ENCODE data around the gene EPS15. TPM values are rescaled to one million over a fixed set of nuclear protein-coding genes. Genes with fewer than 3 reads are reported as not detected.

The EPS15 gene
- total and polyA plus RNA-seq, 2 of the 8 experiments (the other 6 are each of a cell fraction or from before 2014, with no cell fraction given): 15.9 to 57.2 TPM

DNA sequence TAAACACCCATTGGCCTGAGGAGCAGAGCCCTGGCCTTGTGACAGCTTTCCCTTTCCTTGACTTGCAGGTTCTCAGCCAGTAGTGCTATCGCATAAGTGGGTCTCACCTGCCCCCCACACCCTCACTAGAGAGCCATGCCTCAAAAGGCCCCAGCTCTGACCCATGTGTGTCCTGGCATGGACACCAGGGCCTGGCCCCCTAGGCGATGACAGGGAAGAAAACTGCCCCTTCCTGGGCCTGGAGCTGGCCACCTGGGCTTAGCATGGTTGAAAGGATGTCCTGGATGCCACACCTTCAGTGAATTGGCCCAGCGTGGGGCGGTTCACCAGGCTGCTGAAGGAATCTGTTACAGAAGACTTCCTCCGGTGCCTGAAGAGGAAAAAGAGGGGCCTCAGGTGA lies 207.2 kb downstream of the EPS15 start:
- ChIA-PET CTCF (ENCODE audit: partially characterized antibody) (interaction anchor here (0.6 to 2.0 kb wide), 10 partner anchors 8 to 254 kb away, joined by 3 to 8 read pairs (median 4); no protein-coding TSS in a partner anchor), POLR2A (ENCODE audit: partially characterized antibody) (interaction anchor here (1.9 kb wide), 1 partner anchor 17 kb away, joined by 6 read pairs; no protein-coding TSS in a partner anchor)
- no peaks in the 10 kb centered on the region for H3K27me3 ChIP-seq (replicated peaks in 1 of 4; ENCODE audit: control insufficient read depth in 3 of 4, extremely low read depth in 1 of 4, insufficient read depth in 3 of 4, low read length in 3 of 4)
- H4K91ac ChIP-seq (replicated peaks; ENCODE audit: insufficient read length, low read length): no peak overlapping the region
- H3K4me1 ChIP-seq (replicated peaks in 1 of 4; ENCODE audit: control insufficient read depth in 3 of 4, insufficient read depth in 4 of 4, low read length in 3 of 4): peaks cover 0 to 5% (median 0%) of the 10 kb centered on the region in 4 experiments; a peak in 4 of 7 replicates
- H3K9ac ChIP-seq (replicated peaks in 1 of 4; ENCODE audit: extremely low read depth in 1 of 4, low read depth in 3 of 4, low read length in 3 of 4): no peak overlapping the region
- no peak overlapping the region for H2BK120ac ChIP-seq (replicated peaks; ENCODE audit: low read depth, low read length)
- H3K36me3 ChIP-seq (ENCODE audit: control insufficient read depth in 2 of 4, insufficient read depth in 4 of 4, low read length in 3 of 4): no peaks in the 10 kb centered on the region
- H4K8ac ChIP-seq (ENCODE audit: extremely low read depth, insufficient read depth, low read length): no peak overlapping the region
- H2AK5ac ChIP-seq (ENCODE audit: low read depth, low read length): no peak overlapping the region
- no peaks in the 10 kb centered on the region for H3K79me1 ChIP-seq (ENCODE audit: low read depth, low read length)
- no peak for DNase-seq (ENCODE audit: low read depth in 1 of 2, low spot score in 2 of 2)
- 95% methylated on average over 5 of the region's 5 CpGs; no CpG with 5 or more reads in 1 of the 2 experiments for WGBS, 2 experiments (ENCODE audit: extremely low coverage in 1 of 2, insufficient coverage in 1 of 2, insufficient read length in 1 of 2, insufficient replicate concordance in 2 of 2, low coverage in 1 of 2, low lambda C conversion rate in 2 of 2, missing lambda C conversion rate in 1 of 2)
- no peak overlapping the region for H3K14ac ChIP-seq (ENCODE audit: insufficient read length)
- H3K9me3 ChIP-seq (ENCODE audit: insufficient read depth in 2 of 2, low read depth in 1 of 2, low read length in 1 of 2): no peaks in the 10 kb centered on the region
- no peak overlapping the region for H3K18ac ChIP-seq (ENCODE audit: extremely low read depth, low read length)
- no peak for FAIRE-seq
- H3K79me2 ChIP-seq (ENCODE audit: control insufficient read depth in 1 of 2, insufficient read depth in 2 of 2, low read length in 2 of 2): no peaks in the 10 kb centered on the region
- no peak overlapping the region for H2BK5ac ChIP-seq (ENCODE audit: low read depth, low read length)
- H4K5ac ChIP-seq (ENCODE audit: insufficient read length, low read depth, low read length): no peak overlapping the region
- no peak overlapping the region for H2BK20ac ChIP-seq (ENCODE audit: low read length)
- no peaks in the 10 kb centered on the region for H4K20me1 ChIP-seq (replicated peaks in 1 of 2; ENCODE audit: control insufficient read depth in 1 of 2, insufficient read depth in 2 of 2, low read length in 2 of 2)
- no peaks in the 10 kb centered on the region for H3K23me2 ChIP-seq (ENCODE audit: low read depth, low read length)
- H3K4me2 ChIP-seq (ENCODE audit: insufficient read depth in 1 of 2, low read depth in 2 of 2, low read length in 2 of 2): no peak overlapping the region
- no peak overlapping the region for H2AFZ ChIP-seq (ENCODE audit: low read length)
- no peak overlapping the region for H2BK15ac ChIP-seq (ENCODE audit: low read length)
- no peak overlapping the region for H3K4me3 ChIP-seq (ENCODE audit: extremely low read depth in 1 of 4, insufficient read depth in 2 of 4, low read depth in 3 of 4, low read length in 4 of 4)
- H3K4ac ChIP-seq (replicated peaks; ENCODE audit: insufficient read length, low read depth, low read length): no peak overlapping the region
- H3K27ac ChIP-seq (ENCODE audit: low read depth, low read length): no peak overlapping the region
- no peak overlapping the region for H3K23ac ChIP-seq (ENCODE audit: insufficient read length)
- H3K56ac ChIP-seq (replicated peaks; ENCODE audit: insufficient read length, low read depth, low read length): no peak overlapping the region
- no peak overlapping the region for H2BK12ac ChIP-seq (ENCODE audit: low read depth, low read length)
- TF ChIP-seq SRF (IDR thresholded peaks at IDR 0.05; ENCODE audit: low read depth, low read length) (no peak), GTF2F1 (IDR thresholded peaks at IDR 0.05; ENCODE audit: borderline replicate concordance, low read depth, low read length) (no peak), FOSL1 (IDR thresholded peaks at IDR 0.05; ENCODE audit: insufficient read depth, low read depth, low read length) (no peak), EP300 (IDR thresholded peaks at IDR 0.05; ENCODE audit: borderline replicate concordance in 1 of 2, low read depth in 2 of 2, low read length in 2 of 2) (no peak), NANOG (IDR thresholded peaks at IDR 0.05; ENCODE audit: insufficient read depth, low read depth, low read length, poor library complexity, severe bottlenecking) (no peak), KDM1A (IDR thresholded peaks at IDR 0.05; ENCODE audit: borderline replicate concordance, low read length) (no peak), BRCA1 (IDR thresholded peaks at IDR 0.05; ENCODE audit: low read depth, low read length) (no peak), MAFK (IDR thresholded peaks at IDR 0.05; ENCODE audit: low read depth, low read length) (no peak), SAP30 (IDR thresholded peaks at IDR 0.05; ENCODE audit: insufficient read depth, insufficient replicate concordance, low read length) (no peak), POLR2A (IDR thresholded peaks at IDR 0.05; ENCODE audit: control extremely low read depth in 1 of 2, low read depth in 2 of 2, low read length in 2 of 2) (no peak), GABPA (IDR thresholded peaks at IDR 0.05; ENCODE audit: borderline replicate concordance, insufficient read depth, low read length) (no peak), ATF3 (IDR thresholded peaks at IDR 0.05; ENCODE audit: insufficient read depth, low read depth, low read length) (no peak), SP1 (IDR thresholded peaks at IDR 0.05; ENCODE audit: low read depth, low read length) (no peak), SIX5 (IDR thresholded peaks at IDR 0.05; ENCODE audit: low read depth, low read length) (no peak)

Data from H1 (cell line).